Neuronal stem cell (in vitro differentiated cells): ENCODE measurements around the gene AIPL1.

ENCODE experiments used
- DNase-seq: peaks from one replicate; pipeline ENCODE4 v3.0.0-alpha.2; 2013; ENCODE audit warnings: low spot score
- H2AFZ ChIP-seq: one replicate; pipeline ENCODE4 v1.6.1; 2013; ENCODE audit warnings: mild to moderate bottlenecking, low read length, inconsistent platforms
- H2AK5ac ChIP-seq: 2 replicates; pipeline ENCODE4 v1.6.1; 2013; ENCODE audit warnings: low read depth, mild to moderate bottlenecking, inconsistent platforms, low read length, moderate library complexity, mixed read lengths
- H2BK120ac ChIP-seq: 2 replicates; pipeline ENCODE4 v1.6.1; 2013; ENCODE audit warnings: low read depth, mild to moderate bottlenecking, inconsistent platforms, low read length, moderate library complexity, mixed read lengths
- H2BK12ac ChIP-seq: one replicate; pipeline ENCODE4 v1.6.1; 2013; ENCODE audit warnings: low read length, inconsistent platforms
- H2BK15ac ChIP-seq: 2 replicates; pipeline ENCODE4 v1.6.1; 2013; ENCODE audit warnings: mild to moderate bottlenecking, low read length, inconsistent platforms, mixed read lengths
- H2BK5ac ChIP-seq: one replicate; pipeline ENCODE4 v1.6.1; 2013; ENCODE audit warnings: inconsistent platforms, mild to moderate bottlenecking, low read length, moderate library complexity
- H3K14ac ChIP-seq: one replicate; pipeline ENCODE4 v1.6.1; 2013; ENCODE audit warnings: low read length, inconsistent platforms
- H3K18ac ChIP-seq: 2 replicates; pipeline ENCODE4 v1.6.1; 2013; ENCODE audit warnings: low read length, inconsistent platforms
- H3K23ac ChIP-seq: 2 replicates; pipeline ENCODE4 v1.6.1; 2013; ENCODE audit warnings: low read depth, mild to moderate bottlenecking, mixed read lengths, low read length, inconsistent platforms; ENCODE audit not compliant: poor library complexity
- H3K27ac ChIP-seq: replicated peaks from 3 replicates; pipeline ENCODE4 v1.5.1; 2013; ENCODE audit warnings: low read length, inconsistent platforms
- H3K27me3 ChIP-seq, 3 experiments: 2 replicates each; pipeline ENCODE4 v1.6.1; 2013; ENCODE audit warnings: low read length in 3 of 3, mild to moderate bottlenecking in 2 of 3, inconsistent platforms in 1 of 3, low read depth in 1 of 3, mixed read lengths in 1 of 3, moderate library complexity in 1 of 3; ENCODE audit not compliant: control insufficient read depth in 3 of 3, insufficient read depth in 3 of 3
- H3K36me3 ChIP-seq, 2 donors: replicated peaks in 1 of 2; 2 replicates each; pipeline ENCODE4 v1.6.1; 2013; ENCODE audit warnings: low read length in 2 of 2; ENCODE audit not compliant: control insufficient read depth in 2 of 2, insufficient read depth in 2 of 2
- H3K4ac ChIP-seq: 2 replicates; pipeline ENCODE4 v1.6.1; 2013; ENCODE audit warnings: inconsistent platforms, mild to moderate bottlenecking, low read length, moderate library complexity
- H3K4me1 ChIP-seq, 2 donors: 1 replicate in 1 of 2; 2 replicates in 1 of 2; pipeline ENCODE4 v1.6.1; 2013; ENCODE audit warnings: low read length in 2 of 2, low read depth in 1 of 2; ENCODE audit not compliant: control insufficient read depth in 2 of 2, insufficient read depth in 1 of 2
- H3K4me2 ChIP-seq: one replicate; pipeline ENCODE4 v1.6.1; 2013; ENCODE audit warnings: mild to moderate bottlenecking, low read length, inconsistent platforms; ENCODE audit not compliant: insufficient read depth, poor library complexity, severe bottlenecking
- H3K4me3 ChIP-seq, 2 donors: 2 replicates each; pipeline ENCODE4 v1.5.1; 2013; ENCODE audit warnings: low read length in 2 of 2, mild to moderate bottlenecking in 2 of 2, inconsistent platforms in 1 of 2, moderate library complexity in 1 of 2
- H3K79me1 ChIP-seq: one replicate; pipeline ENCODE4 v1.6.1; 2013; ENCODE audit warnings: low read depth, mild to moderate bottlenecking, inconsistent platforms, low read length, moderate library complexity
- H3K9ac ChIP-seq: one replicate; pipeline ENCODE4 v1.6.1; 2013; ENCODE audit warnings: mild to moderate bottlenecking, low read depth, low read length, inconsistent platforms; ENCODE audit not compliant: poor library complexity
- H3K9me3 ChIP-seq, 2 donors: replicated peaks in 1 of 2; 2 replicates each; pipeline versions ENCODE3 to v1.6.1; 2013; ENCODE audit warnings: low read length in 2 of 2, mild to moderate bottlenecking in 2 of 2, inconsistent platforms in 1 of 2, low read depth in 1 of 2, mixed read lengths in 1 of 2, moderate library complexity in 1 of 2; ENCODE audit not compliant: control insufficient read depth in 2 of 2, insufficient read depth in 1 of 2
- H4K8ac ChIP-seq: one replicate; pipeline ENCODE4 v1.6.1; 2013; ENCODE audit warnings: low read depth, mild to moderate bottlenecking, inconsistent platforms, low read length, moderate library complexity
- H4K91ac ChIP-seq: one replicate; pipeline ENCODE4 v1.6.1; 2013; ENCODE audit warnings: low read length, low read depth, mild to moderate bottlenecking, inconsistent platforms; ENCODE audit not compliant: poor library complexity
- WGBS, 2 donors: extraction: QIAGEN DNeasy Blood & Tissue Kit; methylation state at CpG; one replicate each; pipeline ENCODE4 v1.1.7; 2013; ENCODE audit warnings: missing lambda C conversion rate in 2 of 2, mixed read lengths in 1 of 2; ENCODE audit not compliant: insufficient read length in 2 of 2, insufficient replicate concordance in 1 of 2; ENCODE audit errors: extremely low coverage in 2 of 2; 5-methylcytosine and 5-hydroxymethylcytosine counted together

AIPL1 gene

DNA sequence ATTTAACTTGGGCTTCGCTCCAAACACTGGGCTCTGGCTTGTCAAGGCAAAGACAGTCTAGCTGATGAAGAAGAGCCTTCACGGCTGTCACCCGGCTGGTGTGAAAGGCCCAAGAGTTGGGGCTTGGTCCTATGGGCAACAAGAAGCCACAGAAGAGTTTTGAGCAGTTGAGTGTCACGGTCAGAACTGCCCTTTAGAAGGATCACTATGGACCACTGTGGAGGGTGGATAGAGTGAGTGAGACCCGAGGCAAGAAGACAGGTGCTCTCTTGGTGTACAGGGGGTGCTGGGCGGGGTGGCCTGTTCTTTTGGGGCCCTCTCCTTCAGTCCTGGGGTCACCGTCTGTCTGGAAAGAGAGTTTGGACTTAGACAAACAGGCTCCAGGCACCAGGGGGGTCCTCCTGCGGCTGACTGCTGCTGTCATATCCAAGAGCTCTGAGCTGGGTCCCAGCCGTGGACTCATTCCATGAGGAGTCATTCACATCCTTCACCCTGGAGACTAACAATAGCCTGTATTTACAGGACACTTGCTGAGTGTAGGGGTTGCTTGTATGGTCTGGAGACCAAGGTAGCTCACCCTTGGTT lies 11.7 kb upstream of the AIPL1 start:
- Histone ChIP-seq H3K14ac (no peak overlapping the region), H3K79me1 (peaks cover 4% of the 10 kb centered on the region), H4K91ac (no peak overlapping the region), H4K8ac (no peak overlapping the region), H2BK5ac (no peak overlapping the region), H3K4me3 (no peak overlapping the region), H3K4me2 (no peak overlapping the region), H3K4me1 (peaks cover 14 to 32% of the 10 kb centered on the region in 2 donors), H3K27ac (no peak overlapping the region), H2AK5ac (no peak overlapping the region), H2BK15ac (no peak overlapping the region), H2BK120ac (no peak overlapping the region), H3K4ac (no peak overlapping the region), H3K9ac (no peak overlapping the region), H3K23ac (no peak overlapping the region), H3K9me3 (peaks cover 0 to 1% of the 10 kb centered on the region in 2 donors), H3K27me3 (no peaks in the 10 kb centered on the region), H2BK12ac (no peak overlapping the region), H3K18ac (no peak overlapping the region), H3K36me3 (peaks cover 40 to 66% of the 10 kb centered on the region in 2 donors), H2AFZ (no peak overlapping the region)
- no peak for DNase-seq
- no CpG with 5 or more reads among the region's 9 CpGs for WGBS, 2 donors

- Histone ChIP-seq H3K79me1 (peaks cover 4% of the 10 kb centered on the region), H3K4me3 (peak overlapping the region; percentile 90 to 93), H3K14ac (peak overlapping the region; percentile 73), H2AK5ac (peak overlapping the region; percentile 70), H2BK15ac (peak overlapping the region; percentile 24), H2BK5ac (peak overlapping the region; percentile 31), H4K91ac (peak overlapping the region; percentile 22), H3K27ac (peak overlapping the region; percentile 9), H2BK120ac (no peak overlapping the region), H3K4ac (no peak overlapping the region), H3K4me1 (peaks cover 21 to 36% of the 10 kb centered on the region in 2 donors), H3K9me3 (peaks cover 0 to 5% of the 10 kb centered on the region in 2 donors), H2AFZ (peak overlapping the region; percentile 73), H3K36me3 (peaks cover 31 to 48% of the 10 kb centered on the region in 2 donors), H3K9ac (peak overlapping the region; percentile 91), H3K18ac (peak overlapping the region; percentile 91), H3K4me2 (peak overlapping the region; percentile 70), H2BK12ac (no peak overlapping the region), H4K8ac (no peak overlapping the region), H3K27me3 (no peaks in the 10 kb centered on the region), H3K23ac (peak overlapping the region; percentile 58)
- WGBS, 2 donors, result no CpG with 5 or more reads among the region's 36 CpGs
- no peak for DNase-seq
These were observed 9.8 kb upstream of the AIPL1 start for GRCh38 chr17:6444571-6445335.

- H3K23ac ChIP-seq, result peak within 1 kb of the TSS; percentile 58
- no peaks in the 10 kb centered on the region for H3K27me3 ChIP-seq
- peak within 1 kb of the TSS; percentile 80 for H2BK5ac ChIP-seq
- H2AK5ac ChIP-seq, result peak within 1 kb of the TSS; percentile 70
- peak within 1 kb of the TSS; percentile 77 for H3K4me2 ChIP-seq
- peak within 1 kb of the TSS; percentile 99 for H3K27ac ChIP-seq
- DNase-seq, result peak; percentile 96
- peak within 1 kb of the TSS; percentile 73 for H3K14ac ChIP-seq
- H2AFZ ChIP-seq, result peak within 1 kb of the TSS; percentile 93
- peak within 1 kb of the TSS; percentile 22 for H4K91ac ChIP-seq
- peaks cover 4% of the 10 kb centered on the region for H3K79me1 ChIP-seq
- peaks cover 0 to 5% of the 10 kb centered on the region in 2 donors for H3K9me3 ChIP-seq
- peaks cover 23 to 40% of the 10 kb centered on the region in 2 donors for H3K36me3 ChIP-seq
- H4K8ac ChIP-seq, result no peak within 1 kb of the TSS
- peaks cover 26 to 38% of the 10 kb centered on the region in 2 donors for H3K4me1 ChIP-seq
- peak within 1 kb of the TSS; percentile 24 for H2BK15ac ChIP-seq
- no peak within 1 kb of the TSS for H2BK12ac ChIP-seq
- no CpG with 5 or more reads among the region's 62 CpGs for WGBS, 2 donors
- H3K4me3 ChIP-seq, result peak within 1 kb of the TSS; percentile 90 to 93
- H2BK120ac ChIP-seq, result no peak within 1 kb of the TSS
- peak within 1 kb of the TSS; percentile 92 for H3K18ac ChIP-seq
- H3K9ac ChIP-seq, result peak within 1 kb of the TSS; percentile 91
- no peak within 1 kb of the TSS for H3K4ac ChIP-seq
These were observed 9.0 kb upstream of the AIPL1 start, which contains the start of gene PIMREG for GRCh38 chr17:6443692-6444570. Gene PIMREG (plus strand): TSS chr17:6444455. CDS start chr17:6445111, 656 bp downstream.
